Skin epidermis (tissue), 12 donors: ENCODE data around the gene PEX26.
A peak's percentile ranks its signal among the peaks of the same experiment; 100 is the strongest.
"Not testable (repeated sequence)": the region's sequence is repeated elsewhere in the genome, so short reads cannot be mapped to it uniquely, and the experiment has no call there.

Experiments used
- H3K27ac ChIP-seq, 21 experiments: fragments of 200-600 bp; sonication (generic) in 11 of 21; one replicate each; pipeline ENCODE4 v1.5.0; 2020; ENCODE audit warnings: mild to moderate bottlenecking in 3 of 21, inconsistent platforms in 2 of 21, moderate library complexity in 2 of 21
- H3K4me3 ChIP-seq, 7 experiments: fragments of 200-600 bp; sonication (generic) in 2 of 7; one replicate each; pipeline ENCODE4 v1.5.0; 2020; ENCODE audit warnings: inconsistent platforms in 2 of 7, mild to moderate bottlenecking in 2 of 7, moderate library complexity in 1 of 7

PEX26 gene

GRCh38 chr22:18077639-18078328, at the start of gene PEX26:
TSS of gene PEX26 (plus strand) at chr22:18077990. CDS start at chr22:18078377, 387 bp downstream.
- Histone ChIP-seq H3K4me3 (peak within 1 kb of the TSS; percentile 78 to 98 (median 92)), H3K27ac (peak within 1 kb of the TSS; percentile 55 to 97 (median 85))

DNA sequence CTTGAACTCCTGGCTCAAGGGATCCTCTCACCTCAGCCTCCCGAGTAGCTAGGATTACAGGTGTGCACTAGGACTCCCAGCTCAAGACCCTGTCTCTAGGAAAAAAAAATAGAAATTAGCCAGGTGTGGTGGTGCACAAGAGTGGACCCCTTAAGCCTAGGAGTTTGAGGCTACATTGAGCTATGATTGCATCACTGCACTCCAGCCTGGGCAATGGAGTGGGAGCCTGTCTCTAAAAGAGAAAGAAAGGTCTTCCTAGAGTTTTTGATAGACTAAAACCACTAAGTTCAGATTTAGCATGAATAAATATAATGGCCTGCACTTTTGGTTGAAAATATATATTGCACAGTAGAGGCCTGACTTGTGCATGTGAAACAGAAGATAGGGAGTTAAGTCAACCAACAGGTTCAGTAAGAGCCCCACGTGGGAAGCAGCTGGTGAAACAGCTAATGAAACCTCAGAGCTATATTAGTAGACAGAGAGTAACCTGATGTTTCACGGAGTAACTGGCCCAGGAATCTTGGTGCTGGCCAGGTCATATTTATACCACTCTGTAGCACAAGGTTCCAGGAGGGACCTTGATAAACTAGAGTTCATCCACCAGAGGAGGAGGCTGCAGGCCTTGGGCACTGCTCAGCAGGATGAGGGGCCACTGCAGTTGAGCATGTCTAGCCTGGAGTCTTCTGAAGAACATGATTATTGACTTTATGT, 48.8 kb upstream of the PEX26 start:
- H3K4me3 ChIP-seq: no peak overlapping the region
- no peak overlapping the region for H3K27ac ChIP-seq

GRCh38 chr22:18029686-18030267, 48.0 kb upstream of the PEX26 start:
- Histone ChIP-seq H3K27ac (no peak overlapping the region), H3K4me3 (no peak overlapping the region)

GRCh38 chr22:18031695-18032454, 45.9 kb upstream of the PEX26 start:
- no peak overlapping the region for H3K4me3 ChIP-seq
- H3K27ac ChIP-seq: peak overlapping the region in 12 of 21 experiments; percentile 32 to 69 (median 60)

- H3K4me3 ChIP-seq: no peak overlapping the region
- peak overlapping the region in 13 of 21 experiments; percentile 27 to 69 (median 59) for H3K27ac ChIP-seq
These were observed 45.2 kb upstream of the PEX26 start for GRCh38 chr22:18032455-18033101.

DNA sequence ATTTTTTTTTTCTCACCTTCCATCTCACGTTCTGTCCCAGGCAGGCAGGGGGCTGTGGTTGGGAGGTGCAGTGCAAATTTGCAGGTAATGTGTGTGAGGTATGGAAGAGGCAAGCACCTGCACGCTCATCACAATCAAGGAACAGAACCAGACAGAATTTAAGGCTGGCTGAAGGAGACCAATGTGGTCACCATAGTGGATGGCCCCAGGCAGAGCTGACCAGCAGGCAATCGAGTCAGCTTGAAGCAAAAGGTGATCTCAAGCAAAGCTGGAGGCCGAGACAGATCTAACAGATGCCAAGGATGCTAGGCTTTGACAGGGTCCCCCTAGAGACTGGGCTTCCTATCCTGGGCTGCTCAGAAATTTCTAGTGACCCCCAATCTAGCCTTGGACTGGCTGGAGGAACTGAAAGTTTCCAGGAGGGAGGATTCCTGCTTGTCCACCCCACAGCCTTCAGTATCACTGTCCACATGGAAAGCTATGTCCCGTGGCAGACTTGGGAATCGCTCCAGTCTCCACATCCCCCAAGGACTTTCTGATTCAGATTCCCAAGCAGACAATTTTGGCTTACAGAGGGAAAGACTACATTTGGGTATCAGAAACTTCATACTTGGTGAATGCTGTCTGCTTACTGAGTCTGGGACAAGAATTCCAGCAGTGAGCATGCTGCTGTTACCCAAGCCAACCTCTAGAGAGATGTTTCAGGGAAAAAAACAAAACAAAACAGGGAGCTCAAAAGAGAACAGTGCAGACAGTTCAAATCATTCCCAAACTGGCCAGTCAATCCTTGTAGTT, 44.4 kb upstream of the PEX26 start:
- Histone ChIP-seq H3K4me3 (no peak overlapping the region), H3K27ac (peak overlapping the region in 3 of 21 experiments; percentile 2 to 36 (median 25))

DNA sequence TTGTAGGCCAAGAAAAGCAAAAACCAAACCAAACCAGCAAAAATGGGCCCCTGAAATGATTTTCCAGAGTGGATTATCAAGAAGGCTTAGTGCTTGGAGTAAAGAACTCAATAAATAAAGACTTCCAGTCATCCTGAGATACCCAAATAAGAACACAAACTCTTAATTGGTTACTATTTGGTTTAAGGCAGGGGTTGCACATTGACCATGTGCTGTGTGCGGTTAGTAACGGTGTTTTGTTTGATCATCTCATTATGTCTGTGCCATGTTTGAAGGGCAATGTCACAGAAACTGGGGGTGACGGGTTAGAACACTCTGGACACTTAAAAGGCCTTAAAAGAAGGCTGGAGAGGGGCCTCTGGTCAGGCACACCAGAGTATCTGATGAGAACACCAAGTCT, 43.7 kb upstream of the PEX26 start:
- peak overlapping the region in 3 of 21 experiments; percentile 2 to 36 (median 25) for H3K27ac ChIP-seq
- no peak overlapping the region for H3K4me3 ChIP-seq

GRCh38 chr22:18035751-18036150, 42.0 kb upstream of the PEX26 start:
- Histone ChIP-seq H3K27ac (no peak overlapping the region), H3K4me3 (no peak overlapping the region)

DNA sequence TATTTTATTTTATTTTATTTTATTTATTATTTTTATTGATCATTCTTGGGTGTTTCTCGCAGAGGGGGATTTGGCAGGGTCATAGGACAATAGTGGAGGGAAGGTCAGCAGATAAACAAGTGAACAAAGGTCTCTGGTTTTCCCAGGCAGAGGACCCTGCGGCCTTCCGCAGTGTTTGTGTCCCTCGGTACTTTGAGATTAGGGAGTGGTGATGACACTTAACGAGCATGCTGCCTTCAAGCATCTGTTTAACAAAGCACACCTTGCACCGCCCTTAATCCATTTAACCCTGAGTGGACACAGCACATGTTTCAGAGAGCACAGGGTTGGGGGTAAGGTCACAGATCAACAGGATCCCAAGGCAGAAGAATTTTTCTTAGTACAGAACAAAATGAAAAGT, 36.9 kb upstream of the PEX26 start:
- not testable (repeated sequence) for H3K27ac ChIP-seq, H3K4me3 ChIP-seq

- H3K27ac ChIP-seq: no peak overlapping the region
These were observed 35.1 kb upstream of the PEX26 start for GRCh38 chr22:18042685-18043084.

DNA sequence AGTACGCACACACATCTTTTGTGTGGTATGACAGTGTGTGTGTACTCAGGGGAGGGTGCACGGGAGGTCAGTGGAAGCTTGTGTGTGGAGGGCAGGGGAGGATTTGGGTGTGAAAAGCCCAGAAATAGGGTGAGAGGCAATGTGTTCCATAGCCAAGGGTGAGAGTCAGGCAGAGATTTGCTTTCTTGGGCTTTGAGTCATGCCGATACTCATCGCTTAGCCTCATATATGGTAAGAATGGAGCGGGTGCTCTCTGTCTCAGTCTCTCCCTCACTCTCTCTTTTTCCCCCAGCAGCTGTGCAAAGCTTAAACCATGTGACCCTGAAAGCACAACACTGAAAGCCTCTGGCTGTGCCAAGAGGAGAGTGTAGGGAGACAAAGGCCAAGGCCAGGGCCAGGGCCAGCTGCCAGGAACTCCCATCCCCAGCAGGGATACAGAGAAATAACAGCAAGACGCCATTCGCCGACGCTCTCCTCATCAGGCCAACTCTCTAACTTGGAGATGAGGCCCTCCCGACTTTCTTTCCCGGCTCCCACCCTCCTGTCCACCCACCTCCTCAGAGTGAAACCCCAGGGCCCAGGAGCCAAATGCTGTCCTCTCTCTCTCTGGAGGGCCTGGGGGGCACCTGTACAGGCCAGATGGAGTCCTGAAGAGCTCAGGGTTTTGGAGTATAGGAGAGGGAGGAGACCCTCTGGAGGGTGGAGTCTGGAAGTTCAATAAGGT, 33.1 kb upstream of the PEX26 start:
- Histone ChIP-seq H3K4me3 (no peak overlapping the region), H3K27ac (peak overlapping the region in 2 of 21 experiments; percentile 19 to 21)

More at GRCh38 chr22:18042685-18043084, 35.1 kb upstream of the PEX26 start:
- no peak overlapping the region for H3K4me3 ChIP-seq

GRCh38 chr22:18045794-18046193, 32.0 kb upstream of the PEX26 start:
- Histone ChIP-seq H3K27ac (no peak overlapping the region), H3K4me3 (no peak overlapping the region)

DNA sequence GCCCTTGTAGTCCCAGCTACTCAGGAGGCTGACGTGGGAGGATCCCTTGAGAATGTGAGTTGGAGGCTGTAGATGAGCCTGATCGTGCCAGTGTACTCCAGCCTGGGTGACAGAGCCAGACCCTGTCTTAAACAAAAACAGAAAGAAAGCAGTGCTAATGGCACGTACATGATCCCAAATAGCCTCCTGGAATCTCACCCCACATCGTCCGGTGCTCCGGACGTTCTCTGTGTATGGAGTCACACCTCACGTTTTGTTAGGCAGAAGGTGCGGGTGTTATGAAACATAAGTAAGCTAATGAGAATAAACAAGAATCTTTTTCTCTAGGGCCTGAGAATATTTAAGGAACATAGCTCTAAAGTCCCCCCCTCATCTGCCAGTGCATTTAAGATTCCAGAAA, 29.7 kb upstream of the PEX26 start:
- Histone ChIP-seq H3K27ac (peak overlapping the region in 9 of 21 experiments; percentile 25 to 74 (median 51)), H3K4me3 (peak overlapping the region in 3 of 7 experiments; percentile 4 to 34 (median 11))

DNA sequence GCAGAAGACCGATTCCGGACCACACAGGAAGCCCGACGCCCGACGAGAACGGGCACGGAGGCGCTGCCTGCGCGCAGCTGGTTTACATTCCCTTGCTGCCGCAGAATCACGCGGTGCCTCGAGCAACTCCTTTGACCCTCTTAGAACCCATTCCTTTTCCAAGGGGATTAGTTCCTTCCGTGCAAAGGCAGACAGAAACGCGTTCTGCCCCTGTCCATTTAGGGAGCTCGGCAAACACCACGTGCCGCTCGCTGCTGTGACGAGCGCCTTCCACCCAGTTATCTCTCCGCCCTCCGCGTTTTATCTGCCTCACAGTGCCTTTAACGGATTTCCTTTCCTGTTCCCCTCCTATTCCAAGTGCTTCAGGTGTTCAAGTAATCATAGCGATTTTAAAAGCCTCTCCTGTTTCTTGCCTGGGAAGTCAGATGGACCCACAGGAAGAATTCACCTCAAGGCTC, 29.3 kb upstream of the PEX26 start:
- peak overlapping the region in 10 of 21 experiments; percentile 25 to 74 (median 52) for H3K27ac ChIP-seq
- H3K4me3 ChIP-seq: peak overlapping the region in 3 of 7 experiments; percentile 4 to 34 (median 11)

GRCh38 chr22:18050065-18050464, 27.7 kb upstream of the PEX26 start:
- Histone ChIP-seq H3K4me3 (no peak overlapping the region), H3K27ac (peak overlapping the region in 16 of 21 experiments; percentile 32 to 84 (median 72))

DNA sequence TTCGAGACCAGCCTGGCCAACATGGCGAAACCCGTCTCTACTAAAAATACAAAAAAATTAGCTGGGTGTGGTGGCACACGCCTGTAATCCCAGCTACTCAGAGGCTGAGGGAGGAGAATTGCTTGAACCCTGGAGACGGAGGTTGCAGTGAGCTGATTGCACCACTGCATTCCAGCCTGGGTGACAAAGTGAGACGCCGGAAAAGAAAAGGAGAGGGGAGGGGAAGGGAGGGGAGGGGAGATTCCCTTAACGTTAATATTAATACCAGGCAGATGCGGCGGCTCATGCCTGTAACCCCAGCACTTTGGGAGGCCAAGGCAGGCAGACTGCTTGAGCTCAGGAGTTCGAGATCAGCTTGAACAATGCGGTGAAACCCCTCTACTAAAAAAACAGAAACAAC, 26.7 kb upstream of the PEX26 start:
- H3K4me3 ChIP-seq: not testable (repeated sequence)
- peak overlapping the region in 17 of 21 experiments; percentile 29 to 84 (median 72) for H3K27ac ChIP-seq

DNA sequence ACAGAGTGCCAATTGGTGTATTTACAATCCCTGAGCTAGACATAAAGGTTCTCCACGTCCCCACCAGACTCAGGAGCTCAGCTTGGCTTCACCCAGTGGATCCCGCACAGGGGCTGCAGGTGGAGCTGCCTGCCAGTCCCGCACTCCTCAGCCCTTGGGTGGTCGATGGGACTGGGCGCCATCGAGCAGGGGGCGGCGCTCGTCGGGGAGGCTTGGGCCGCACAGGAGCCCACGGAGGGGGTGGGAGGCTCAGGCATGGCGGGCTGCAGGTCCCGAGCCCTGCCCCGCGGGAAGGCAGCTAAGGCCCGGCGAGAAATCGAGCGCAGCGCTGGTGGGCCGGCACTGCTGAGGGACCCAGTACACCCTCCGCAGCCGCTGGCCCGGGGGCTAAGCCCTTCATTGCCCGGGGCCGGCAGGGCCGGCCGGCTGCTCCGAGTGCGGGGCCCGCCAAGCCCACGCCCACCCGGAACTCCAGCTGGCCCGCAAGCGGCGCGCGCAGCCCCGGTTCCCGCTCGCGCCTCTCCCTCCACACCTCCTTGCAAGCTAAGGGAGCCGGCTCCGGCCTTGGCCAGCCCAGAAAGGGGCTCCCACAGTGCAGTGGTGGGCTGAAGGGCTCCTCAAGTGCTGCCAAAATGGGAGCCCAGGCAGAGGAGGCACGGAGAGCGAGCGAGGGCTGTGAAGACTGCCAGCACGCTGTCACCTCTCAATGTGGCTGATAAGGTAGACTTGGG, 24.4 kb upstream of the PEX26 start:
- H3K4me3 ChIP-seq, H3K27ac ChIP-seq: not testable (repeated sequence)
